Stimulated activated naive B cell treated with anti-CD40 and anti-IgM and Interleukin-4, amounts not matched to agents 10 μg/mL and 1 μg/mL and 100 μg/mL, for 72 hours (primary cell): Measurements from ENCODE around the gene TMEM200B.

ENCODE experiments used
- ATAC-seq, 2 donors: fragments of 150-1000 bp; cut with Tn5 transposase; replicated peaks; 2 replicates each; pipeline ENCODE4 v1.10.0; 2021; ENCODE audit warnings: moderate library complexity in 1 of 2
- DNase-seq: peaks from one replicate; pipeline ENCODE4 v3.0.0; 2021
- H3K27ac Mint-ChIP-seq: one replicate; pipeline ENCODE4 v1.8.0; 2022; ENCODE audit warnings: mild to moderate bottlenecking, mixed read lengths
- H3K27me3 Mint-ChIP-seq, 2 donors: one replicate each; pipeline ENCODE4 v1.8.0; 2022; ENCODE audit warnings: mixed read lengths in 2 of 2
- H3K36me3 Mint-ChIP-seq, 2 donors: one replicate each; pipeline ENCODE4 v1.8.0; 2022; ENCODE audit warnings: mixed read lengths in 2 of 2, mild to moderate bottlenecking in 1 of 2
- H3K4me1 Mint-ChIP-seq, 2 donors: one replicate each; pipeline ENCODE4 v1.8.0; 2022; ENCODE audit warnings: mixed read lengths in 2 of 2, mild to moderate bottlenecking in 1 of 2
- H3K4me3 Mint-ChIP-seq, 2 donors: one replicate each; pipeline ENCODE4 v1.8.0; 2022; ENCODE audit warnings: mild to moderate bottlenecking in 2 of 2, mixed read lengths in 2 of 2, moderate library complexity in 1 of 2
- H3K9me3 Mint-ChIP-seq, 2 donors: one replicate each; pipeline ENCODE4 v1.8.0; 2022; ENCODE audit warnings: mixed read lengths in 2 of 2, mild to moderate bottlenecking in 1 of 2

The TMEM200B gene

GRCh38 chr1:29124366-29125236 lies 898 bp upstream of the TMEM200B start:
- peak overlapping the region; percentile 5 for H3K27ac Mint-ChIP-seq
- H3K9me3 Mint-ChIP-seq, result no peaks in the 10 kb centered on the region
- H3K4me1 Mint-ChIP-seq, result peaks cover 11 to 23% of the 10 kb centered on the region in 2 donors

GRCh38 chr1:29123053-29123886 lies 433 bp downstream of the TMEM200B start:
- H3K27me3 Mint-ChIP-seq, result peaks cover 13 to 36% of the 10 kb centered on the region in 2 donors
- H3K4me1 Mint-ChIP-seq, result peaks cover 11 to 23% of the 10 kb centered on the region in 2 donors
- DNase-seq (no peak), ATAC-seq (peak in 1 of 2 donors; percentile 9)
- H3K36me3 Mint-ChIP-seq, result peaks cover 14 to 19% of the 10 kb centered on the region in 2 donors
- peak overlapping the region; percentile 78 to 82 for H3K4me3 Mint-ChIP-seq
- no peaks in the 10 kb centered on the region for H3K9me3 Mint-ChIP-seq
- H3K27ac Mint-ChIP-seq, result peak overlapping the region; percentile 31

More at GRCh38 chr1:29124366-29125236, 898 bp upstream of the TMEM200B start:
- ATAC-seq (peak; percentile 66 to 72), DNase-seq (peak; percentile 43)
- Mint-ChIP-seq H3K36me3 (peaks cover 6 to 8% of the 10 kb centered on the region in 2 donors), H3K27me3 (peaks cover 13 to 36% of the 10 kb centered on the region in 2 donors), H3K4me3 (peak overlapping the region; percentile 86 to 88)

- Mint-ChIP-seq H3K27ac (no peak overlapping the region), H3K4me3 (peak overlapping the region; percentile 78 to 82), H3K27me3 (peaks cover 13 to 33% of the 10 kb centered on the region in 2 donors), H3K9me3 (no peaks in the 10 kb centered on the region), H3K4me1 (peaks cover 11 to 23% of the 10 kb centered on the region in 2 donors), H3K36me3 (peaks cover 18 to 25% of the 10 kb centered on the region in 2 donors)
- ATAC-seq (no peak), DNase-seq (no peak)
Observed at GRCh38 chr1:29122682-29123052, 1.0 kb downstream of the TMEM200B start.

GRCh38 chr1:29121936-29122681 lies 1.6 kb downstream of the TMEM200B start:
- no peak overlapping the region for H3K27ac Mint-ChIP-seq
- H3K4me3 Mint-ChIP-seq, result peak overlapping the region; percentile 50 to 55
- H3K9me3 Mint-ChIP-seq, result no peaks in the 10 kb centered on the region
- DNase-seq, result no peak
- ATAC-seq, result no peak
- H3K4me1 Mint-ChIP-seq, result peaks cover 11 to 23% of the 10 kb centered on the region in 2 donors
- H3K36me3 Mint-ChIP-seq, result peaks cover 22 to 30% of the 10 kb centered on the region in 2 donors
- peaks cover 13 to 30% of the 10 kb centered on the region in 2 donors for H3K27me3 Mint-ChIP-seq

DNA sequence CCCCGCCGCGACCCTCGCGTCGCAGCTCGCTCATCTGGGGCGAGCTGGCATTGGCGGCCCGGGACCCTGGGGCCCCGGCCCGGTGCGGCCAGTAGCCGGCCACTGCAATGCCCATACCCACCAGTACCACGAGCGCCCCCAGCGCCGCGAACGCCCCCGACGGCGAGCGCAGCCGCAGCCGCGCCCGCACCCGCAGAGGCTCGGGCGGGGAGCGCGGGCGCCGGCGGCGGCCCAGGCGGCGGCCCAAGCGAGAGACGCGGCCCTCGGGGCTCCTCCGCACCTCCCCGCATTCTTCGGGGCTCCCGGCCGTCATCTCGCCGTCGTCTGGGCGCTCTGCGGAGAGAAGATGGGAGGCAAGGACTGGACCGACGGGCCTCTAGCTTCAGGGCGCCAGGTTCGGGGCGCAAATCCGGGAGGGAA lies 2.2 kb downstream of the TMEM200B start:
- H3K36me3 Mint-ChIP-seq, result peaks cover 22 to 36% of the 10 kb centered on the region in 2 donors
- no peaks in the 10 kb centered on the region for H3K9me3 Mint-ChIP-seq
- H3K27ac Mint-ChIP-seq, result no peak overlapping the region
- DNase-seq, result no peak
- ATAC-seq, result peak; percentile 1 to 5
- H3K27me3 Mint-ChIP-seq, result peaks cover 13 to 30% of the 10 kb centered on the region in 2 donors
- peak overlapping the region in 1 of 2 donors; percentile 55 for H3K4me3 Mint-ChIP-seq
- peaks cover 11 to 23% of the 10 kb centered on the region in 2 donors for H3K4me1 Mint-ChIP-seq

DNA sequence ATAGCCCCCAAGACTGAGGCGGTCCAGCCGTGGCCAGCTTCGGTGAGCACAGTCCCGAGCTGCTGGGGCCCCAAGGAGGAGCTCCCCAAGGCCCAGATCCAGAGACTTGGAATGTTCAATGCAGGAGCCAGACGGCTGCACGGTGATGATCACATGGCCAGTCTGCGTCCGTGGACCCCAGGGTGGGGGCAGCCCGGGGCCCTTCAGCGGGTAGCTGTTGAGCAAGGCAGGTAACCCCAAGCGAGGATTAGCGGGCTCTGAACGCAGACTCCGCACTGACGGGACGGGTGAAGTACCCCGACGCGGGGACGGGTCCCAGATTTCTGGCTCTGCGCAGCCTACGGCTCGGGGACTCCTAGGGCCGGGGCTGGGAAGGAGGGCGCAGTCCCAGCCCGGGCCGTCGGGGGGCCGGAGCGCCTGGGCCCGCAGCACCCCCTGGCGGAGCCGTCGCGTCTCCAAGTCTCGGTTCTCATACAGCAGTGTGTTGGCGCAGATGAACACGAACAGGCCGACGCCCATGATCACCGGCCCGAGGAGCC lies 2.7 kb downstream of the TMEM200B start:
- Mint-ChIP-seq H3K4me1 (peaks cover 11 to 23% of the 10 kb centered on the region in 2 donors), H3K4me3 (peak overlapping the region in 1 of 2 donors; percentile 17), H3K36me3 (peaks cover 27 to 41% of the 10 kb centered on the region in 2 donors), H3K27ac (no peak overlapping the region), H3K9me3 (no peaks in the 10 kb centered on the region), H3K27me3 (peaks cover 11 to 26% of the 10 kb centered on the region in 2 donors)
- ATAC-seq, result peak; percentile 63 to 64
- peak; percentile 44 for DNase-seq

DNA sequence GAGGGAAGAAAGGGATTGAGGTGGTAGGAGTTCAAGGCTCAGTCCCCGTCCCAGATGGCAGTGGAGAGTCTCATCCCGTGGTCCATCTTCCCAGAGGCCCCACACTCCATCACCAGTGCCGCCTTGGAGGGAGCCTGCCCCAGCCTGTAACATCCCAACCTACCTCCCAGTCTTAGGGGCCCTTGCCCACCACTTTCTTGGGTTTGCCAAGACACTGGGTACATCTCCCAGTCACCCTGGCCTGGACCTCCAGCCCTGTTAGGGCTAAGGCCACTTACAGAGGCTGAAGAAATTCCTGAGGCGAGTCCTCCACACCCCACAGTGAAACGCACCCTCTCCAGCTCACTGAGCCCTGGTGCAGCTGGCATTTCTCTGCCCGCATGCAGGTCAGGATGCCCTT lies 3.3 kb downstream of the TMEM200B start:
- Mint-ChIP-seq H3K4me3 (no peak overlapping the region), H3K27me3 (peaks cover 4 to 19% of the 10 kb centered on the region in 2 donors), H3K36me3 (peaks cover 31 to 45% of the 10 kb centered on the region in 2 donors), H3K27ac (no peak overlapping the region), H3K9me3 (no peaks in the 10 kb centered on the region), H3K4me1 (peaks cover 9 to 19% of the 10 kb centered on the region in 2 donors)
- no peak for DNase-seq
- ATAC-seq, result no peak

GRCh38 chr1:29119121-29119929 lies 4.4 kb downstream of the TMEM200B start:
- Mint-ChIP-seq H3K4me3 (no peak overlapping the region), H3K36me3 (peaks cover 31 to 50% of the 10 kb centered on the region in 2 donors), H3K4me1 (peaks cover 6 to 15% of the 10 kb centered on the region in 2 donors), H3K27ac (no peak overlapping the region), H3K9me3 (no peaks in the 10 kb centered on the region), H3K27me3 (peaks cover 0 to 15% of the 10 kb centered on the region in 2 donors)
- no peak for DNase-seq
- ATAC-seq, result no peak

DNA sequence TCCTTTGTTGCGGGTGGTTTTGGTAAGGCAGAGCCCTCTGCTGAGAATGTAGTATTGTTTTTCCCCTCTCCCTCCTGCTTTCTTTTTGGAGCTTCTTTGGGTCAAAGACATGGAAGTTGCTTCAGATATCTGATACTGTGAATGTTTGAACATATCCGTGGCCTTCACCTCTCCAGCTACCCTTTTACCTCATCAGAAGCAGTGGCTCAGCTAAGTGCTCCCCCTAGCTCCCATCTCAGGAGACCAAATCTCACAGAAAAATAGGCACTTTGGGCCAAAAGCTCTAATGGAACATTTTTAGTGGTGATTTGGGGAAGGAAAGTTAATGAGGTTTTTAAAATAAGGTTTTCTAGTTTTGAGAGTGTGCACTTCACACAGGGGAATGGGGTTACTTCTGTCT lies 6.3 kb downstream of the TMEM200B start:
- DNase-seq (no peak), ATAC-seq (no peak)
- H3K27ac Mint-ChIP-seq, result no peak overlapping the region
- peaks cover 0 to 3% of the 10 kb centered on the region in 2 donors for H3K27me3 Mint-ChIP-seq
- H3K36me3 Mint-ChIP-seq, result peaks cover 34 to 62% of the 10 kb centered on the region in 2 donors
- H3K4me3 Mint-ChIP-seq, result no peak overlapping the region
- H3K4me1 Mint-ChIP-seq, result peaks cover 3% of the 10 kb centered on the region in 2 donors
- H3K9me3 Mint-ChIP-seq, result no peaks in the 10 kb centered on the region

DNA sequence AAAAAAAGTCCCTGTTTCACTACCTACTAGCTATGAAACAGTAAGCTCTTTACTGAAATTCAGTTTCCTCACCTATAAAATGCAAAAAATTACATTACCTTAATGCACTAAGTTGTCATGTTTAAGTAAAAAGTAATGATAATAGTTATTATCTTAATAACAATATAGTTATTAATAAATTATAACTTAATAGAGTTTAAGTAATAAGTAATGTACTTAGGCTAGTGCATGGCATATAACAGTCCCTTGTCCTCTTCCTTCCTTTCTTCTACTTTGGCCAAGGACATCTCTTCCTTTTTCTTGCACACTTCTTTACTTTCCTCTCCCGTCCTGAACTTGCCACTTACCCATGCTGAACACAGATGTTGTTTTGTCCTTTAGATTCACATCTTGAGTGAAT lies 9.0 kb downstream of the TMEM200B start:
- ATAC-seq, result no peak
- DNase-seq, result no peak
- no peak overlapping the region for H3K27ac Mint-ChIP-seq
- no peaks in the 10 kb centered on the region for H3K4me1 Mint-ChIP-seq
- H3K27me3 Mint-ChIP-seq, result no peaks in the 10 kb centered on the region
- H3K9me3 Mint-ChIP-seq, result no peaks in the 10 kb centered on the region
- no peak overlapping the region for H3K4me3 Mint-ChIP-seq
- H3K36me3 Mint-ChIP-seq, result peaks cover 34 to 62% of the 10 kb centered on the region in 2 donors

DNA sequence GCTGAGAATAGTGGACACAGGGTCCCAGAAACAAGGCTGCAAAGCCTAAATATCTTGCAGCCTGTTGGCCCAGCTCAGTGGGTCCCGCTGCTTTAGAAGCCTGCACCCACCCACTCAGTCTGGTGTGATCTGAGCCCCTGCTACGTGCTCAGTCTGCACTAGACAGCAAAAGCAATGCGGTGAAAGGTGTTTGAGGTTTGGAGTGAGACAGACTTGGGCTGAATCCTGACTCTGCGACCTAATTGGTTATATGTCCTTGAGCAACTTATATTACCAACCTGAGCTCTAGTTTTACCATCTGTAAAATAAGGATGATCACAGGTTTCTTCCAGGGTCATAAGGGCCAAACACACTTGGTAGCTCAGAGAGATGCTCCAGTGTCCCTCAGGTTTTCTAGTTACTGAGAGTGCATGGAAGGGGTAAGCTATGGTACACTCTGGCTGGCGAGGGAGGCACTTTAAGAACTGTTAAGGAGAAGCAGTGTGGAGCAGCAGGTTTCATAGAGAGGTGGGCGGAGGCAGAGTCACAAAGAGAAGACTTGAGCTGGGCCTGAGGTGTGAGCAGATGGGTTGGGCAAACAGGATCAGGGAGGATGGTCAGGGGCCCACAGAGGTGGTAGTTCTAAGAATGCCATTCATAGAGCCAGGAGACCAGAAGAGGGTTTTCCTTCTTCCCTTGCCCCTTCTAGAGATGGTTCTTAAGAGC lies 10.1 kb downstream of the TMEM200B start:
- Mint-ChIP-seq H3K36me3 (peaks cover 28 to 60% of the 10 kb centered on the region in 2 donors), H3K27ac (no peak overlapping the region), H3K9me3 (no peaks in the 10 kb centered on the region), H3K27me3 (no peaks in the 10 kb centered on the region), H3K4me1 (no peaks in the 10 kb centered on the region), H3K4me3 (no peak overlapping the region)
- ATAC-seq (no peak), DNase-seq (no peak)

DNA sequence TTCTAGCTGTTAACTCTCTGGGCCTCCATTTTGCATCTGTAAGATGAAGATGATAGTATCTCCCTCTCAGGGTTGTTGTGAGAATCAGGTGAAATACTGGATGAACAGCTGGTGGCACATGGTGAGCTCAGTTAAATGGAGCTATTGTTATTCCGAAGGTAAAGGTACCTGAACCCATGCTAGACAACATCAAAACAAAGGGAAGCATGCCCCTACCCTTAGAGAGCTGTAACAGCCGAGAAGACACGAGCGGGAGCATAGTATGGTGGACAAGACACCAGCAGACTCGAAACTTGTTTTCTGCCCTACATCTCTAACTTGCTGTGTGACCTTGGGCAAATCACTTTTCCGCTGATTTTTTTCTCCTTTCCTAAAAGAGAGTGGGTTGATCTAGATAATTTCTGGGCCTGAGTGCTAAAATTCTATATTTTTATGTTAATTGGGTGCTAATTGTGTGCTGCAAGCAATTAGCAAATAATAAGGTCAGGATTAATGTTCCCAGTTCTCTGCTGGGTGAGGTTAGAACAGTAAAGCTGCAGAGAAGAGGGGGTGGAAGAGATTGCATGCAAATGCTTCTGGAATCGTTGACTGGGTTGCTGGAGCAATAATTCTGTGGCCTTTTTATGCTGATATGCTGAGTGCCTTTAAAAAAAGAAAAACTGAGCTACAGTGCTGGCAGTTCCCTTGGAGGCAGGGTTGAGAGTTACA lies 10.8 kb downstream of the TMEM200B start:
- Mint-ChIP-seq H3K36me3 (peaks cover 26 to 57% of the 10 kb centered on the region in 2 donors), H3K4me1 (no peaks in the 10 kb centered on the region), H3K4me3 (no peak overlapping the region), H3K27me3 (no peaks in the 10 kb centered on the region), H3K27ac (no peak overlapping the region), H3K9me3 (no peaks in the 10 kb centered on the region)
- ATAC-seq, result no peak
- no peak for DNase-seq
